Measurements from ENCODE around the gene GCDH.

- TF ChIP-seq, protein P1, sequence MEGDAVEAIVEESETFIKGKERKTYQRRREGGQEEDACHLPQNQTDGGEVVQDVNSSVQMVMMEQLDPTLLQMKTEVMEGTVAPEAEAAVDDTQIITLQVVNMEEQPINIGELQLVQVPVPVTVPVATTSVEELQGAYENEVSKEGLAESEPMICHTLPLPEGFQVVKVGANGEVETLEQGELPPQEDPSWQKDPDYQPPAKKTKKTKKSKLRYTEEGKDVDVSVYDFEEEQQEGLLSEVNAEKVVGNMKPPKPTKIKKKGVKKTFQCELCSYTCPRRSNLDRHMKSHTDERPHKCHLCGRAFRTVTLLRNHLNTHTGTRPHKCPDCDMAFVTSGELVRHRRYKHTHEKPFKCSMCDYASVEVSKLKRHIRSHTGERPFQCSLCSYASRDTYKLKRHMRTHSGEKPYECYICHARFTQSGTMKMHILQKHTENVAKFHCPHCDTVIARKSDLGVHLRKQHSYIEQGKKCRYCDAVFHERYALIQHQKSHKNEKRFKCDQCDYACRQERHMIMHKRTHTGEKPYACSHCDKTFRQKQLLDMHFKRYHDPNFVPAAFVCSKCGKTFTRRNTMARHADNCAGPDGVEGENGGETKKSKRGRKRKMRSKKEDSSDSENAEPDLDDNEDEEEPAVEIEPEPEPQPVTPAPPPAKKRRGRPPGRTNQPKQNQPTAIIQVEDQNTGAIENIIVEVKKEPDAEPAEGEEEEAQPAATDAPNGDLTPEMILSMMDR (conservative IDR thresholded peaks at IDR 0.05 in 1 of 2, IDR thresholded peaks at IDR 0.05 in 1 of 2; ENCODE audit: low read depth in 1 of 2, low read length in 2 of 2), result no peak
- TF ChIP-seq EZH2 (IDR thresholded peaks at IDR 0.05; ENCODE audit: low read length, missing control alignments), result no peak
These were observed 4.3 kb upstream of the GCDH start for GRCh38 chr19:12886651-12886968.
